DMS 273 (cell line): Measurements from ENCODE around the gene NUP205.
"Not testable (repeated sequence)": the region's sequence is repeated elsewhere in the genome, so short reads cannot be mapped to it uniquely, and the experiment has no call there.

ENCODE experiments used
- DNase-seq: peaks from one replicate; lab custom pipeline; 2025; ENCODE audit not compliant: unreplicated experiment; lab: John Stamatoyannopoulos, UW

The NUP205 gene

GRCh38 chr7:135620980-135621850, 63.5 kb downstream of the NUP205 start:
- peak; percentile 84 for DNase-seq

DNA sequence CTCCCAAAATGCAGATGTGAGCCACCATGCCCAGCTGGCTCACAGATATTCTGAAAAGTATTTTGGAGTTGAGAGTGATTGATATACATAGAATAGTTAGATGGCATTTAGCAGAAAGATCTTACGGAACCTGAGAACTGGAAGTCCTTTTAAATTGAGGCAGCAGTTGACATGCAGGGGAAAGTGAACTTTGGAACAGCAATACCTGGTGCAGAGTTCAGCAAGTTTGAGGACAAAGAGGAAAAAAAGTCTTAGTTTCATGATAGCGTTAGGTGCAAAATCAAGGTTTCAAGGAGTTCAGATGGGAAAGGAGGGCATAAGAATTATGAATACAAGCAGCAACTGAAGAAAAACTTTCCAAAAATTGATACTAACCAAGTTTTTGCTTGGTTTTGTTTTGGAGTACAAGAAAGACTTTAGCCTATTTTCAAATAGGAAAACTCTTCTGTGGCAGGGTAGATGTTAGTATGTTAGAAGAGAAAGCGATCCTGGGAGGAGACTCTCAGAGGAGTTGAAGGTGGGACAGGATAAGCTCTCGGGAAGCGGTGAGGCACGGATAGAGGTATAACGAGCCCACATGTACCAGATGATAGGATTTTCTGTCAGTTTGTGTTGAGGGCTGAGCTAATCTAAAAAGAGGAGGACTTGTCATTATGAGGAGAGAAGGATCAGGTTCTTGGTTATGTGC, 76.6 kb downstream of the NUP205 start:
- no peak for DNase-seq

DNA sequence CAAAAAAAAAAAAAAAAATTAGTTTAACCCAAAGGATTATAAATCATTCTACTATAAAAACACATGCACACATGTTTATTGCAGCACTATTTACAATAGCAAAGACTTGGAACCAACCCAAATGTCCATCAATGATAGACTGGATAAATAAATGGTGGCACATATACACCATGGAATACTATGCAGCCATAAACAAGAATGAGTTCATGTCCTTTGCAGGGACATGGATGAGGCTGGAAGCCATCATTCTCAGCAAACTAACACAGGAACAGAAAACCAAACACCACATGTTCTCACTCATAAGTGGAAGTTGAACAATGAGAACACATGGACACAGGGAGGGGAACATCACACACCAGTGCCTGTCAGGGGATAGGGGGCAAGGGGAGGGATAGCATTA, 82.0 kb downstream of the NUP205 start:
- DNase-seq, result not testable (repeated sequence)

- DNase-seq, result no peak
Measured at GRCh38 chr7:135644154-135644553, 86.4 kb downstream of the NUP205 start.

GRCh38 chr7:135644729-135645128, 87.0 kb downstream of the NUP205 start:
- DNase-seq, result no peak

- DNase-seq, result peak; percentile 77
Measured at GRCh38 chr7:135645296-135645904, 87.7 kb downstream of the NUP205 start.

- no peak for DNase-seq
Measured at GRCh38 chr7:135647755-135648154, 90.0 kb downstream of the NUP205 start.

GRCh38 chr7:135648235-135648634, 90.5 kb downstream of the NUP205 start:
- no peak for DNase-seq

DNA sequence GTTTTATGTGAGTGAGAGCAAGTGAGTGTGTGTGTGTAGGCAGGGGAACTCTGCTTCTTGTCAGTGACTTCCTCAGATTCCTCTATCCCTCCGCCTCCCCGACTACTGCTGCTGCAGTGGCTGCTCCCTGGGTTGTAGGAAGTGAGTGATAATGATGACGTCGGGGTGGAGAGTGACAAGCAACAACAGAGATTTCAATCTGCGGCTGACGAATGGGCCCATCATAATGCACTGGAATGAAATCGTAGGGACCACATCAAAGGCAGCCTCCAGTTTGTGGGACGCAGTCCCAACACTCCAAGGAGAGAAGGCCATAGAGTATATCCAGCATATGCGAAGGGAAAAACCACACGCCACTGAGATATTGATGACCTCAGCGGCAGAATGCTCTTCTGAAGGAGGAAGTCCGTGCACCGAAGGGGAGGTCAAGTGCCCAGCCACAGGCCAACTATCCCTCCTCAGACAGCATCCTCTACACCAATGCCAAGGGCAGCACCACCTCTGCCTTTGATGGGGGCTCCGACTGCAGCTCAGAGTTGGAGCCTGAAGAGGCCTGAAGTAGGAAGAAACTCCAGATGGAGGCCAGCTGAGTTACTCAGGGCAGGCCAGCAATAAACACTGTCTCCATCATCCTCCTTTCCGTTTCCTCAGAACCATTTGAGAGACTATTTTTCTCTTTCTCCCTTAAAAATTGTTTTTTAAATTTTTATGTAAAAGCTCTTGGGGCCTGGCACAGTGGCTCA, 93.3 kb downstream of the NUP205 start:
- DNase-seq, result no peak

GRCh38 chr7:135653340-135654080, 95.8 kb downstream of the NUP205 start:
- no peak for DNase-seq

DNA sequence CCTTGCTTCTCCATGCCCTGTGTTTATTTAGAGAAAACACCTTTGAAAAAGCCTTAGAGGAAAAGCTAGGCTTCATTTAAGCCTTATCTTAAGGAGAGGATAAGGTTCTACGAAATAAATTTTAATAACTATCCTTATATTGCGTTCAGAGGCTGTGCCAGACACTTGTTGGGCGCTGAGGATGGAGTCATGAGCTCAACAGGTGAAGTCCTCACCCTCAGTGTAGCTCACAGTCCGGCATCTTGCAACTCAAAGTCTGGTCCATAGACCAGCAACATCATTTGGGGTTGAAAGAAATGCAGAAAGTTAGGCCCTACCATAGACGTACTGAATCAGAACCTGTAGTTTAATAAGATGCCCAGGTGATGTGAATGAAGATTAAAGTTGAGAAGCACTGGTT, 100.8 kb downstream of the NUP205 start:
- no peak for DNase-seq

DNA sequence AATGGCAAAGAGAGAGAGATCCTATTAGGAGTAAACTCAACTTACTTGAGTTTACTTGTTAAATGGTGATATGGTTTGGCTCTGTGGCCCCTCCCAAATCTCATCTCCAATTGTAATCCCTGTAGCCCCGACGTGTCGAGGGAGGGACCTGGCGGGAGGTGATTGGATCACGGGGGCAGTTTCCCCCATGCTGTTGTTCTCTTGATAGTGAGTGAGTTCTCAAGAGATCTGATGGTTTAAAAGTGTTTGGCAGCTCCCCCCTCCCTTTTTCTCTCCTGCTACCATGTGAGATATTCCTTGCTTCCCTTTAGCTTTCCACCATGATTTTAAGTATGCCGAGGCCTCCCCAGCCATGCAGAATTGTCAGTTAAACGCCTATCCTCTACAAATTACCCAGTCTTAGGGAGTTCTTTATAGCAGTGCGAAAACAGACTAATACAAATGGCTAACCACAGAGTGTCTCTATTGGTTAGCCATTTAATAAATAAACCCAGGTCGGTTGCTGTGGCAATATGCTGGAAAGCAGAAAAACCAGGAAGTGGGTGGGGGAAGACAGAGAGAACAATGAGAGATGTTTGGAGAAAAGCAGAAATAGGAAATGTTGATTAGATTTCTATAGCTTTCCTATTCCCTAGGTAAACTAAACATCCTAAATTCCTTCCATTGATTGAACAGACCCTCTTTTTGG, 101.6 kb downstream of the NUP205 start:
- no peak for DNase-seq

DNA sequence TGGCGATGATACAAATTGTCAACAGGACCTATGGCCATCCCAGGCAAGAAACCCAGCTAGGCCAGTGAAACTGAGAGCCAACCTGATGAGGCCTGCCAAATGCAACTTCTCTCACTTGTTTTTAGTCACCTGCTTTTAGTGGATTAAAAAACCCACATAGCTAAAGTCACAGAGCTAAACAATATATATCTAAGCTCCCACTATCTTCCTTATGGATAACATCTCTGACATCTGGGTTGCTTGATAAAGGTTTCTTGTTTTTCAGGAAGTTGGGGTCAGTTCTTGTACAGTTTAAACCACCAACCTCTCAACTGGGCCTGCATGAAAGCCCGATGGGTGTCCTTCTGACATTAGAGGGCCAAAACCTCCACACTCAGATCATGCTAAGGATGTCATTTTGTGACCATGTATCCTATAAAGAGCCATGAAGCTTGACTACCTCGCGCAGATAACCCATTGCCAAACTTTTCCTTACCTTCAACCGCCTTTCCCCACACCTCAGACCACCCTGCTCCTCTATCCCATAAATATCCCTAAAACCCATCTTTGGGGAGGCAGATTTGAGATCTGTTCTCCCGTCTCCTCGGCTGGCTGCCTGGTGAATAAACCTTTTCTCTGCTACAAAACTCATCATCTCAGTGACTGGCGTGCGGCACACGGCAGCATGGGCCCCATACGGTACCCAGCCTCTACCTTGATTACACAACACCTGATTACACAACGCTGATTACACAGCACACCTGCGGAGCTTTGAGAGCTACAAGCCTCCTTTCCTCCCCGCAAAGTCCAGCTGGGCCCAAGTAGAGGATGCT, 103.8 kb downstream of the NUP205 start:
- peak; percentile 43 for DNase-seq

- no peak for DNase-seq
Measured at GRCh38 chr7:135662123-135662372, 104.3 kb downstream of the NUP205 start.

DNA sequence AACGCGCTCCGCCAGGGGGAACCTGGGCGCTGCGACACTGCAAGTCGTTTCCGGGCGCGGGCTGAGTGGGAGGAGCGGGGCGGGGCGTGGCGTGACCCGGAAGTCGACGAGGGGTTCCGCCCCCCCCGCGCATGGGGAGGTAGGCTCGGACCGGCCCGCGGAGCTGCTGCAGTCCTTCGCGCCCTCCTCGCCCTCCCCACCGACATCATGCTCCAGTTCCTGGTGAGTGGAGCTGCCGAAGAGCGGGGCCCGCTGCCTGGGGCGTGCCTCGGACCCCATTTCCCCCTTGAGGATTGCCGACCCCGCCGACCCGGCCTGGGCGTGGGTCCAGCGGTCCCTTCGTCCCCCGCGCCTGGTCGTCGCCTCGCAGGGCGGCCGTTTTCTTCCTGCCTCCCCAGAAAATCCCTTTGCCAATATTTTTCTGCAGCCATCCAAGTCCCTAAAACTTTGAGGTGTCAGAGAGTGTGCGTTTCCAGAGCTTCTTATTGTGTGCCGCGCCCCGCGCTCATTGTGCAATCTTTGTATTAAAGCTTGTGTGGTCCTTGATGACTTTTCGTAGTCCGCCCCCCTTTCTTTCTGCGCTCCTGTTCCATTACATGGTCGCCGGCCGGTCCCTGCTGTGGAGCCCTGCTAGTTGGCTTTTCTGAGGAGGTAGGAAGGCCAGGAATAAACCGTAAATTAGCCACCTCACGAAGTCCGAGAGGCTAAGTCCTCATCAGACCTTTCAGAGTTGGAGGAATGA, 104.8 kb downstream of the NUP205 start, which contains the start of gene STMP1:
STMP1 (plus strand) TSS at position 142 of the 742 bp plus-strand sequence.
- peak; percentile 99 for DNase-seq

DNA sequence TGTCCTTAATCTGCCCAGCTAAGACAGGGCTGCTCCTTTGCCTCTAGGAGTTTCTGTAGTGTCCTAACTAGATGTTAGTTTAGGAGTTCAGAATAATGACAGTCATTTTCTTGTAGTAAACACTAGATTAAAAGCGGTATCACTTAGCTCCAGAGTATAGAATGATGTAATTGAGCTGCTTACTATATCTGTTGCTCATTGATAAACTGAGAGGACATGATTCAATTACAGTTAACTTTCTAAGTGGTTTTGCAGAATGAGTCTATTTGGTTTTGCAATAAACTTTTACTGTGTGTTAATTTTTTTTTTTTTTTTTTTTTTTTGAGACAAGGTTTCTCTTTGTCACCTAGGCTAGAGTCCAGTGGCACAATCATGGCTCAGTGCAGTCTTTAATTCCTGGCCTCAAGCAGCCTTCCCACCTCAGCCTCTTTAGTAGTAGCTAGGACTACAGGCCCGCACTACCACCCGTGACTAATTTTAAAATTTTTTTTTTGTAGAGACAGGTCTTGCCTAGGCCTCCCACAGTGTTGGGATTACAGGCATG, 106.4 kb downstream of the NUP205 start:
- no peak for DNase-seq

DNA sequence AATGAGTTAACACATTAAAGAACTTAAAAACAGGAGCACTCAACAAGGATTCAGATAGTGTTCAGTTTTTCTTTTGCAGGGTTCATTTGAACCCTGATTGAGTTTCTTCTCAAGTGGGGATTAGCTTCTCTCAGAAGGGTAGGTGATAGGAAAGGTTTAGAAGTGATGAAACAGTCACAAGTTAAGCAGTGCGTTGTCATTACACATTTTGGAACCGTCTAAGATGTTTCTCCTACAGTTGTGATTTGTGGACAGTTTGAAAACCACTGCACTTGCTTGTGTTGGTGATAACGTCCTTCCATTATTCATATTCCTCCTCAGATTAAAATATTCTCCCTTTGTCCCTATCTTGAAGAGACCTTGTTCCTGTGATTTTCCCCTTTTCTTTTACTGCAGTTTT, 107.3 kb downstream of the NUP205 start:
- no peak for DNase-seq

GRCh38 chr7:135666156-135666555, 108.4 kb downstream of the NUP205 start:
- DNase-seq, result no peak
